HG03039 (cell line): ENCODE measurements around the gene ACTN1.

Experiments used
- ATAC-seq: cut with Tn5 transposase; IDR thresholded peaks from one replicate; pipeline ENCODE4 v1.9.1; 2021; ENCODE audit warnings: mild to moderate bottlenecking, moderate library complexity; ENCODE audit not compliant: unreplicated experiment

The ACTN1 gene

GRCh38 chr14:68840454-68840853, 138.6 kb downstream of the ACTN1 start:
- no peak for ATAC-seq

- ATAC-seq: no peak
Measured at GRCh38 chr14:68836082-68836481, 143.0 kb downstream of the ACTN1 start.

GRCh38 chr14:68834816-68835215, 144.3 kb downstream of the ACTN1 start:
- no peak for ATAC-seq

- ATAC-seq: no peak
Measured at GRCh38 chr14:68828698-68829097, 150.4 kb downstream of the ACTN1 start.

GRCh38 chr14:68825729-68826128, 153.4 kb downstream of the ACTN1 start:
- no peak for ATAC-seq

- no peak for ATAC-seq
Measured at GRCh38 chr14:68824517-68825347, 154.4 kb downstream of the ACTN1 start.

GRCh38 chr14:68824207-68824516, 154.9 kb downstream of the ACTN1 start:
- ATAC-seq: no peak
